HG03520 (cell line): ENCODE results near the gene RGCC.
A peak's percentile ranks its signal among the peaks of the same experiment; 100 is the strongest.
"Not testable (repeated sequence)": the region's sequence is repeated elsewhere in the genome, so short reads cannot be mapped to it uniquely, and the experiment has no call there.

Experiments used
- ATAC-seq: cut with Tn5 transposase; IDR thresholded peaks from one replicate; pipeline ENCODE4 v1.9.1; 2021; ENCODE audit warnings: mild to moderate bottlenecking, moderate library complexity; ENCODE audit not compliant: unreplicated experiment

Gene RGCC

GRCh38 chr13:41456768-41457588 lies at the start of gene RGCC:
TSS of gene RGCC (plus strand) at chr13:41457550. CDS start at chr13:41457708, 158 bp downstream.
- peak; percentile 55 for ATAC-seq

- no peak for ATAC-seq
Observed at GRCh38 chr13:41408121-41408520, 49.2 kb upstream of the RGCC start.

- no peak for ATAC-seq
Observed at GRCh38 chr13:41408746-41409145, 48.6 kb upstream of the RGCC start.

GRCh38 chr13:41409611-41410010 lies 47.7 kb upstream of the RGCC start:
- ATAC-seq = no peak

- no peak for ATAC-seq
Observed at GRCh38 chr13:41411060-41411459, 46.3 kb upstream of the RGCC start.

- no peak for ATAC-seq
Observed at GRCh38 chr13:41411522-41411921, 45.8 kb upstream of the RGCC start.

- ATAC-seq = no peak
Observed at GRCh38 chr13:41413872-41414271, 43.5 kb upstream of the RGCC start.

- no peak for ATAC-seq
Observed at GRCh38 chr13:41416276-41416675, 41.1 kb upstream of the RGCC start.

- ATAC-seq = no peak
Observed at GRCh38 chr13:41418027-41418426, 39.3 kb upstream of the RGCC start.

GRCh38 chr13:41418731-41419130 lies 38.6 kb upstream of the RGCC start:
- ATAC-seq = no peak

GRCh38 chr13:41419206-41419605 lies 38.1 kb upstream of the RGCC start:
- ATAC-seq = no peak

GRCh38 chr13:41420146-41420545 lies 37.2 kb upstream of the RGCC start:
- no peak for ATAC-seq

GRCh38 chr13:41421330-41421729 lies 36.0 kb upstream of the RGCC start:
- not testable (repeated sequence) for ATAC-seq

GRCh38 chr13:41421983-41422382 lies 35.4 kb upstream of the RGCC start:
- not testable (repeated sequence) for ATAC-seq

- not testable (repeated sequence) for ATAC-seq
Observed at GRCh38 chr13:41423259-41423658, 34.1 kb upstream of the RGCC start.

GRCh38 chr13:41424675-41425074 lies 32.7 kb upstream of the RGCC start:
- not testable (repeated sequence) for ATAC-seq

GRCh38 chr13:41426047-41426446 lies 31.3 kb upstream of the RGCC start:
- ATAC-seq = no peak

GRCh38 chr13:41427666-41428065 lies 29.7 kb upstream of the RGCC start:
- no peak for ATAC-seq

GRCh38 chr13:41428155-41428554 lies 29.2 kb upstream of the RGCC start:
- no peak for ATAC-seq

GRCh38 chr13:41434030-41434429 lies 23.3 kb upstream of the RGCC start:
- ATAC-seq = not testable (repeated sequence)

GRCh38 chr13:41434831-41435520 lies 22.4 kb upstream of the RGCC start:
- ATAC-seq = no peak

GRCh38 chr13:41443969-41444368 lies 13.4 kb upstream of the RGCC start:
- ATAC-seq = no peak
